Psoas muscle (tissue), 8 donors: Measurements from ENCODE around the gene HLA-E. TPM values are rescaled to one million over a fixed set of nuclear protein-coding genes. Genes with fewer than 3 reads are reported as not detected.

Experiments used
- ATAC-seq, 4 donors: fragments of 200-7000 bp; cut with Tn5 transposase; one replicate each; pipeline ENCODE4 v1.9.1; 2020; ENCODE audit warnings: moderate library complexity in 3 of 4, mild to moderate bottlenecking in 2 of 4
- DNase-seq, 2 donors: peaks; one replicate each; pipeline ENCODE4 v3.0.0-alpha.2; 2020
- H3K27ac ChIP-seq: fragments of 200-600 bp; one replicate; pipeline ENCODE4 v1.8.0; 2022
- H3K27me3 ChIP-seq, 3 donors: fragments of 200-600 bp in 1 of 3; one replicate each; pipeline versions ENCODE4 v1.6.1 to v1.8.0; 2013 to 2022; ENCODE audit warnings: low read length in 2 of 3, mild to moderate bottlenecking in 2 of 3, moderate library complexity in 1 of 3; ENCODE audit not compliant: insufficient read depth in 3 of 3
- H3K36me3 ChIP-seq, 2 donors: fragments of 200-600 bp in 1 of 2; one replicate each; pipeline versions ENCODE4 v1.6.1 to v1.8.0; 2013 to 2022; ENCODE audit warnings: low read depth in 1 of 2, mild to moderate bottlenecking in 1 of 2, moderate library complexity in 1 of 2; ENCODE audit not compliant: insufficient read depth in 1 of 2
- H3K4me1 ChIP-seq: fragments of 200-600 bp; one replicate; pipeline ENCODE4 v1.8.0; 2022
- H3K4me3 ChIP-seq: fragments of 200-600 bp; one replicate; pipeline ENCODE4 v1.8.0; 2022; ENCODE audit warnings: mild to moderate bottlenecking
- H3K9me3 ChIP-seq: fragments of 200-600 bp; one replicate; pipeline ENCODE4 v1.8.0; 2022
- CTCF ChIP-seq: fragments of 200-600 bp; IDR thresholded peaks from one replicate; pipeline ENCODE4 v1.8.0; 2022; ENCODE audit warnings: antibody characterized with exemption
- WGBS, 3 donors: extraction: QIAGEN DNeasy Blood & Tissue Kit; methylation state at CpG; one replicate each; pipeline versions ENCODE4 v1.1.6 to v1.1.7; 2013; 5-methylcytosine and 5-hydroxymethylcytosine counted together
- intact Hi-C, 2 donors: fragments of 100-400 bp; cut with DNase I; formaldehyde crosslinking; loops; one replicate each; pipeline versions ENCODE4 v1.11.0 to v1.14.2; 2022
- polyA plus RNA-seq, 3 donors: library from polyadenylated mRNA; stranded (reverse); fragments of 200-250 nt; gene quantifications; one replicate each; pipeline ENCODE4 v1.2.3, GENCODE V29; 2013
- total RNA-seq, 4 donors: library from RNA; stranded (reverse); fragmentation: NEBNext Ultra II Directional in 2 of 4; extraction: Animal tissue kit (Norgen Biotek cat#: 25700) in 2 of 4; gene quantifications; one replicate each; pipeline versions ENCODE4 v1.2.1 to v1.2.4, GENCODE V29; 2021 to 2023
- donor health status: healthy with polysubstance abuse.
- donor health status: DM: no; HTN: no; CAD: no; lungs with moderate emphysema.
- donor health status: Bipolar disorder and iron deficiency.
- donor health status: healthy.
- donor health status: DM: yes; HTN: yes; CAD: no.
- donor health status: DM: no; HTN: no; CAD: no.
- donor health status: DM: no; HTN: no; CAD: no.
- donor health status: DM: yes; HTN: yes; CAD: no.

HLA-E gene
- total and polyA plus RNA-seq, 7 donors = 75.2 to 168 (median 97.8) TPM

- no peak overlapping the region for H3K27ac ChIP-seq
- peak; percentile 68 to 86 (median 76) for ATAC-seq
- H3K4me3 ChIP-seq = peak overlapping the region; percentile 61
- intact Hi-C loops = loop anchor here (5.0 to 10.0 kb wide), 5 partner anchors 56 to 546 kb away; partner anchors contain the start of genes TRIM26 (in 1 of the 2) and TUBB (in 1 of the 2)
- peaks cover 3% of the 10 kb centered on the region for H3K4me1 ChIP-seq
- peaks cover 2 to 15% of the 10 kb centered on the region in 2 donors for H3K36me3 ChIP-seq
- DNase-seq = peak; percentile 62 to 78
- peak; percentile 99 for TF ChIP-seq CTCF
- no peaks in the 10 kb centered on the region for H3K27me3 ChIP-seq
- WGBS, 3 donors = 12 to 15% (median 13%) methylated on average over 23 of the region's 23 CpGs
- H3K9me3 ChIP-seq = no peaks in the 10 kb centered on the region
These were observed 52.5 kb downstream of the HLA-E start for GRCh38 chr6:30541515-30542403.

- Histone ChIP-seq H3K9me3 (no peaks in the 10 kb centered on the region), H3K36me3 (peaks cover 2 to 21% of the 10 kb centered on the region in 2 donors), H3K4me1 (peaks cover 3% of the 10 kb centered on the region), H3K4me3 (no peak overlapping the region), H3K27ac (no peak overlapping the region), H3K27me3 (no peaks in the 10 kb centered on the region)
- intact Hi-C loops = loop anchor here (5.0 to 10.0 kb wide), 5 partner anchors 55 to 545 kb away; partner anchors contain the start of genes TRIM26 (in 1 of the 2) and TUBB (in 1 of the 2)
- TF ChIP-seq CTCF = no peak
- DNase-seq (no peak), ATAC-seq (peak in 2 of 4 donors; percentile 6 to 8)
- 22 to 25% (median 25%) methylated on average over 4 of the region's 4 CpGs for WGBS, 3 donors
These were observed 53.1 kb downstream of the HLA-E start for GRCh38 chr6:30542404-30542725.

- peaks cover 3% of the 10 kb centered on the region for H3K4me1 ChIP-seq
- DNase-seq = no peak
- intact Hi-C loops = loop anchor here (5.0 to 10.0 kb wide), 5 partner anchors 54 to 544 kb away; partner anchors contain the start of genes TRIM26 (in 1 of the 2) and TUBB (in 1 of the 2)
- no peak overlapping the region for H3K27ac ChIP-seq
- WGBS, 3 donors = 35 to 52% (median 50%) methylated on average over 1 of the region's 1 CpG
- H3K36me3 ChIP-seq = peaks cover 2 to 25% of the 10 kb centered on the region in 2 donors
- no peak for ATAC-seq
- no peaks in the 10 kb centered on the region for H3K27me3 ChIP-seq
- no peak overlapping the region for H3K4me3 ChIP-seq
- no peaks in the 10 kb centered on the region for H3K9me3 ChIP-seq
- TF ChIP-seq CTCF = no peak
These were observed 53.6 kb downstream of the HLA-E start for GRCh38 chr6:30542915-30543314.

Other genes starting within 250 kb of the HLA-E start
- gene TRIM39, start 162.6 kb upstream of the HLA-E start, total RNA-seq = 10 to 100 TPM in 2 of 4 donors, 1 to 10 TPM in 2; 7.4 to 16.7 (median 10.0) TPM
- 10 to 100 TPM in 2 of 3 donors, 1 to 10 TPM in 1; 8.9 to 20.9 (median 11.4) TPM for gene TRIM39, start 162.6 kb upstream of the HLA-E start, polyA plus RNA-seq
- gene RPP21, start 144.4 kb upstream of the HLA-E start, total RNA-seq = 10 to 100 TPM; 28.9 to 44.2 (median 33.7) TPM
- gene RPP21, start 144.4 kb upstream of the HLA-E start, polyA plus RNA-seq = 100 to 1,000 TPM; 104 to 120 (median 108) TPM
- 10 to 100 TPM; 20.1 to 26.3 (median 24.2) TPM for gene GNL1, start 67.0 kb downstream of the HLA-E start, total RNA-seq
- 10 to 100 TPM; 14.2 to 32.3 (median 30.8) TPM for gene GNL1, start 67.0 kb downstream of the HLA-E start, polyA plus RNA-seq
- gene PRR3, start 67.8 kb downstream of the HLA-E start, total RNA-seq = 1 to 10 TPM; 1.5 to 3.5 (median 1.8) TPM
- gene PRR3, start 67.8 kb downstream of the HLA-E start, polyA plus RNA-seq = 1 to 10 TPM; 2.3 to 5.1 (median 3.5) TPM
- 100 to 1,000 TPM in 1 of 4 donors, 10 to 100 TPM in 3; 64.2 to 108 (median 95.5) TPM for gene ABCF1, start 81.9 kb downstream of the HLA-E start, total RNA-seq
- 100 to 1,000 TPM in 2 of 3 donors, 10 to 100 TPM in 1; 53.8 to 119 (median 108) TPM for gene ABCF1, start 81.9 kb downstream of the HLA-E start, polyA plus RNA-seq
- gene PPP1R10, start 127.7 kb downstream of the HLA-E start, total RNA-seq = 10 to 100 TPM; 27.1 to 42.5 (median 31.6) TPM
- gene PPP1R10, start 127.7 kb downstream of the HLA-E start, polyA plus RNA-seq = 10 to 100 TPM in 2 of 3 donors, 1 to 10 TPM in 1; 5.5 to 23.2 (median 10.1) TPM
- gene MRPS18B, start 128.3 kb downstream of the HLA-E start, total RNA-seq = 100 to 1,000 TPM; 109 to 184 (median 152) TPM
- 100 to 1,000 TPM; 241 to 303 (median 242) TPM for gene MRPS18B, start 128.3 kb downstream of the HLA-E start, polyA plus RNA-seq
- gene ATAT1, start 137.4 kb downstream of the HLA-E start, total RNA-seq = 1 to 10 TPM; 2.1 to 5.2 (median 2.9) TPM
- 1 to 10 TPM; 1.9 to 4.7 (median 4.4) TPM for gene ATAT1, start 137.4 kb downstream of the HLA-E start, polyA plus RNA-seq
- 10 to 100 TPM; 21.8 to 52.8 (median 27.2) TPM for gene C6orf136, start 157.6 kb downstream of the HLA-E start, total RNA-seq
- 10 to 100 TPM; 36.4 to 60.2 (median 42.6) TPM for gene C6orf136, start 157.6 kb downstream of the HLA-E start, polyA plus RNA-seq
- gene DHX16, start 183.5 kb downstream of the HLA-E start, total RNA-seq = 10 to 100 TPM; 26.6 to 45.4 (median 35.7) TPM
- gene DHX16, start 183.5 kb downstream of the HLA-E start, polyA plus RNA-seq = 10 to 100 TPM; 32.1 to 70.3 (median 42.7) TPM
- 10 to 100 TPM; 14.2 to 39.7 (median 17.3) TPM for gene PPP1R18, start 197.1 kb downstream of the HLA-E start, total RNA-seq
- gene PPP1R18, start 197.1 kb downstream of the HLA-E start, polyA plus RNA-seq = 10 to 100 TPM in 2 of 3 donors, 1 to 10 TPM in 1; 6.7 to 19.7 (median 11.3) TPM
- 1 to 10 TPM; 2.2 to 3.9 (median 2.6) TPM for gene NRM, start 201.5 kb downstream of the HLA-E start, total RNA-seq
- 1 to 10 TPM; 1.8 to 4.1 (median 1.8) TPM for gene NRM, start 201.5 kb downstream of the HLA-E start, polyA plus RNA-seq
- gene MDC1, start 227.8 kb downstream of the HLA-E start, total RNA-seq = 10 to 100 TPM; 12.7 to 18.0 (median 15.4) TPM
- gene MDC1, start 227.8 kb downstream of the HLA-E start, polyA plus RNA-seq = 10 to 100 TPM in 1 of 3 donors, 1 to 10 TPM in 2; 4.1 to 10.9 (median 6.5) TPM
- 100 to 1,000 TPM; 136 to 220 (median 201) TPM for gene TUBB, start 230.8 kb downstream of the HLA-E start, total RNA-seq
- 100 to 1,000 TPM; 175 to 487 (median 187) TPM for gene TUBB, start 230.8 kb downstream of the HLA-E start, polyA plus RNA-seq